Ishikawa (cell line): Measurements from ENCODE around the gene SLCO2A1.

Source experiments
- EP300 ChIP-seq: IDR thresholded peaks from 2 replicates; pipeline ENCODE4 v1.6.1; 2012; ENCODE audit warnings: borderline replicate concordance
- TEAD4 ChIP-seq: IDR thresholded peaks from 2 replicates; pipeline ENCODE4 v1.6.1; 2012

GRCh38 chr3:134048278-134048996 is 18.7 kb upstream of the SLCO2A1 start:
- no peak for TF ChIP-seq EP300
- TF ChIP-seq TEAD4, result no peak
